NT2/D1 (cell line): ENCODE results near the gene SEPSECS.

ENCODE experiments used
- YY1 ChIP-seq: IDR thresholded peaks from 2 replicates; pipeline ENCODE4 v1.6.1; 2011; ENCODE audit not compliant: insufficient read length, insufficient read depth
- ZNF274 ChIP-seq: IDR thresholded peaks from 2 replicates; pipeline ENCODE4 v1.6.1; 2011; ENCODE audit warnings: mild to moderate bottlenecking, low read depth, low read length

DNA sequence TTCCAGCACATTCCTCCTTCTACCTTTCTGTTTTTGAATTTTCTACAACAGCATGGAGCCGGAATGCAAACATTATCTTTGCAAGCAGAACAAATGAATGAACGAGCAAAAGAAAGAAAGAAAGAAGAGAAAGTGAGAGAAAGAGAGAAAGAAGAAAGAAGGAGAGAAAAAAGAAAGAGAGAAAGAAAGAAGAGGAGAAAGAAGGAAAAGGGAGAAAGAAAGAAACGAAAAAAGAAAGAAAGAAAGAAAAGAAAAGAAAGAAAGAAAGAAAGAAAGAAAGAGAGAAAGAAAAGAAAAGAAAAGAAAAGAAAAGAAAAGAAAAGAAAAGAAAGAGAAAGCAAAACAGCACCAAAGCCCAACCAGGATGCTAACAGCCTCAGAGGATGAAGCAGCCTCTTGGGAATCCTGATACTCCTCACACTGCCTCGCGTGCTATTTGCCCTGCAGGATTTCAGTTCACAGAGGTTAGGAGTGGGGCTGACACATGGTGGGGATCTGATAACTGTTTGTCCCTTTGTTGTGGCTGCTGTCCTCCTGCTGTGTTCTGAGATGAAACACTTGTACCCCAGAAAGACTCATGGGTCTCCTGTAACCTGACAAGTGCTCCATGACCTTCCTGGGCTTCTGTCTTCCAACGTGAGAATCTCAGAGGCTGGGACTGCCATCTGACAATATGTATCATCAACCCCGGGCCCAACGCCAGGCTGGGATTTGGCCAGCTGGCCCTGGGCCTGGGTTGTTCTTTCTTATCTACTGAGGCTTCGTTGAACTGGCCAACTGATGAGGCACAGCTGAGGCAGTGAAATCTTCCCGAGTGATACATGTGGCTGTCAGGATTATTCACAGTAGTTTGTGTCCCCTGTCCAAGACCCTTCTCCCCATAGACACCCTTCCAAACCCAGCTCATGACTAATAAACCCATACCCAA, 61.0 kb downstream of the SEPSECS start:
- TF ChIP-seq ZNF274 (no peak), YY1 (no peak)
